ENCODE measurements around the gene LAX1.
"Not testable (repeated sequence)": the region's sequence is repeated elsewhere in the genome, so short reads cannot be mapped to it uniquely, and the experiment has no call there.

GRCh38 chr1:203761958-203762357 lies 3.0 kb upstream of the LAX1 start:
- TF ChIP-seq, protein P1, sequence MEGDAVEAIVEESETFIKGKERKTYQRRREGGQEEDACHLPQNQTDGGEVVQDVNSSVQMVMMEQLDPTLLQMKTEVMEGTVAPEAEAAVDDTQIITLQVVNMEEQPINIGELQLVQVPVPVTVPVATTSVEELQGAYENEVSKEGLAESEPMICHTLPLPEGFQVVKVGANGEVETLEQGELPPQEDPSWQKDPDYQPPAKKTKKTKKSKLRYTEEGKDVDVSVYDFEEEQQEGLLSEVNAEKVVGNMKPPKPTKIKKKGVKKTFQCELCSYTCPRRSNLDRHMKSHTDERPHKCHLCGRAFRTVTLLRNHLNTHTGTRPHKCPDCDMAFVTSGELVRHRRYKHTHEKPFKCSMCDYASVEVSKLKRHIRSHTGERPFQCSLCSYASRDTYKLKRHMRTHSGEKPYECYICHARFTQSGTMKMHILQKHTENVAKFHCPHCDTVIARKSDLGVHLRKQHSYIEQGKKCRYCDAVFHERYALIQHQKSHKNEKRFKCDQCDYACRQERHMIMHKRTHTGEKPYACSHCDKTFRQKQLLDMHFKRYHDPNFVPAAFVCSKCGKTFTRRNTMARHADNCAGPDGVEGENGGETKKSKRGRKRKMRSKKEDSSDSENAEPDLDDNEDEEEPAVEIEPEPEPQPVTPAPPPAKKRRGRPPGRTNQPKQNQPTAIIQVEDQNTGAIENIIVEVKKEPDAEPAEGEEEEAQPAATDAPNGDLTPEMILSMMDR (IDR thresholded peaks at IDR 0.05; ENCODE audit: low read depth, low read length), result not testable (repeated sequence)
- TF ChIP-seq EZH2phosphoT487 (IDR thresholded peaks at IDR 0.05; ENCODE audit: low read depth), result not testable (repeated sequence)
